Measurements from ENCODE around the gene PTPRQ. TPM values are rescaled to one million over a fixed set of nuclear protein-coding genes. Genes with fewer than 3 reads are reported as not detected.

The PTPRQ gene
- polyA plus RNA-seq, 1 of the 3 experiments (the other 2 are of a cell fraction): 0.46 TPM

DNA sequence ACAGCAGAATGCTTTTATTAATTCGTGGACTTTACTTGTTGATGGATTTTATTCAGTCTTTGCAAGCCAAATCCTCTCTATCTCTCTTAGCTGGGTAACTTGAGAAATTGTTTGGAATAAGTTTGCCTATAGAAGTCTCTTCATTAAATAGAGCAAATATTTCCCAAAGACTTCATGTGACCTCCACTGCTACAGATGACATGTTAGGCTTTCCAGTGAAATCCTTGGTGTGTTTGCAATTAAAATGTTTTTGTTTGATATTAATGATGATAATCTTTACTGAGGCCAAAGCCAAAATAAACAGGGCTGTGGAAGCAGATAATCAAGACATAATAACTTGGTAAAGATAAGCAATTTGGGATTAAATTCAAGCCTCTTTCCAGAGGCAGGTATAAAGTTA, 267.8 kb downstream of the PTPRQ start (continued):
- TF ChIP-seq, protein P1, sequence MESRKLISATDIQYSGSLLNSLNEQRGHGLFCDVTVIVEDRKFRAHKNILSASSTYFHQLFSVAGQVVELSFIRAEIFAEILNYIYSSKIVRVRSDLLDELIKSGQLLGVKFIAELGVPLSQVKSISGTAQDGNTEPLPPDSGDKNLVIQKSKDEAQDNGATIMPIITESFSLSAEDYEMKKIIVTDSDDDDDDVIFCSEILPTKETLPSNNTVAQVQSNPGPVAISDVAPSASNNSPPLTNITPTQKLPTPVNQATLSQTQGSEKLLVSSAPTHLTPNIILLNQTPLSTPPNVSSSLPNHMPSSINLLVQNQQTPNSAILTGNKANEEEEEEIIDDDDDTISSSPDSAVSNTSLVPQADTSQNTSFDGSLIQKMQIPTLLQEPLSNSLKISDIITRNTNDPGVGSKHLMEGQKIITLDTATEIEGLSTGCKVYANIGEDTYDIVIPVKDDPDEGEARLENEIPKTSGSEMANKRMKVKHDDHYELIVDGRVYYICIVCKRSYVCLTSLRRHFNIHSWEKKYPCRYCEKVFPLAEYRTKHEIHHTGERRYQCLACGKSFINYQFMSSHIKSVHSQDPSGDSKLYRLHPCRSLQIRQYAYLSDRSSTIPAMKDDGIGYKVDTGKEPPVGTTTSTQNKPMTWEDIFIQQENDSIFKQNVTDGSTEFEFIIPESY (IDR thresholded peaks at IDR 0.05; ENCODE audit: borderline replicate concordance, low read depth): no peak

DNA sequence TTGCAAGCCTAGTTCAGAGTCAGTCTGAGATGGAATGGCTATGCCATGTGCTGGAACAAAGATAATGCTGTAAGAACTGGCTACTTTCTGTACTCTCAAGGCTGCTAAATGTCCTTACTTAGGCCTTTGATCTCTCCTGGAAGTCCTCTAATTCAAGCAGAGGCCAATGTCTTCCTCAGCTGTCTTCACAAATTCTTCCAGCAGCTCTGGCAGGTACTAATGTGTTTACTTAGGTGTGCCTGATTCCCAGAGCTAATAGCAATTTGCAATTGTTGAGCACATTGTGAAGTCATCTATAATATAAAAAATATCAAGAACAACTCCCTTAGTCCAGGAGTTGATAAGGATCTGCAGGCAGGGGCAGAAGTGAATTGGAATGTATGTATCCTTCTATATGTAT, 268.8 kb downstream of the PTPRQ start:
- no peak for TF ChIP-seq FOXM1 (IDR thresholded peaks at IDR 0.05; ENCODE audit: low read depth)
- TF ChIP-seq, protein P2, sequence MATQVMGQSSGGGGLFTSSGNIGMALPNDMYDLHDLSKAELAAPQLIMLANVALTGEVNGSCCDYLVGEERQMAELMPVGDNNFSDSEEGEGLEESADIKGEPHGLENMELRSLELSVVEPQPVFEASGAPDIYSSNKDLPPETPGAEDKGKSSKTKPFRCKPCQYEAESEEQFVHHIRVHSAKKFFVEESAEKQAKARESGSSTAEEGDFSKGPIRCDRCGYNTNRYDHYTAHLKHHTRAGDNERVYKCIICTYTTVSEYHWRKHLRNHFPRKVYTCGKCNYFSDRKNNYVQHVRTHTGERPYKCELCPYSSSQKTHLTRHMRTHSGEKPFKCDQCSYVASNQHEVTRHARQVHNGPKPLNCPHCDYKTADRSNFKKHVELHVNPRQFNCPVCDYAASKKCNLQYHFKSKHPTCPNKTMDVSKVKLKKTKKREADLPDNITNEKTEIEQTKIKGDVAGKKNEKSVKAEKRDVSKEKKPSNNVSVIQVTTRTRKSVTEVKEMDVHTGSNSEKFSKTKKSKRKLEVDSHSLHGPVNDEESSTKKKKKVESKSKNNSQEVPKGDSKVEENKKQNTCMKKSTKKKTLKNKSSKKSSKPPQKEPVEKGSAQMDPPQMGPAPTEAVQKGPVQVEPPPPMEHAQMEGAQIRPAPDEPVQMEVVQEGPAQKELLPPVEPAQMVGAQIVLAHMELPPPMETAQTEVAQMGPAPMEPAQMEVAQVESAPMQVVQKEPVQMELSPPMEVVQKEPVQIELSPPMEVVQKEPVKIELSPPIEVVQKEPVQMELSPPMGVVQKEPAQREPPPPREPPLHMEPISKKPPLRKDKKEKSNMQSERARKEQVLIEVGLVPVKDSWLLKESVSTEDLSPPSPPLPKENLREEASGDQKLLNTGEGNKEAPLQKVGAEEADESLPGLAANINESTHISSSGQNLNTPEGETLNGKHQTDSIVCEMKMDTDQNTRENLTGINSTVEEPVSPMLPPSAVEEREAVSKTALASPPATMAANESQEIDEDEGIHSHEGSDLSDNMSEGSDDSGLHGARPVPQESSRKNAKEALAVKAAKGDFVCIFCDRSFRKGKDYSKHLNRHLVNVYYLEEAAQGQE (IDR thresholded peaks at IDR 0.05; ENCODE audit: low read depth, low read length): no peak
- TF ChIP-seq MXI1 (IDR thresholded peaks at IDR 0.05; ENCODE audit: low read depth, low read length): no peak
- no peak for TF ChIP-seq PBX3 (IDR thresholded peaks at IDR 0.05)
- TF ChIP-seq RCOR1 (IDR thresholded peaks at IDR 0.05; ENCODE audit: low read length): no peak
- TF ChIP-seq TEAD4 (IDR thresholded peaks at IDR 0.05; ENCODE audit: borderline replicate concordance, insufficient read depth): no peak
- TF ChIP-seq NFIC (IDR thresholded peaks at IDR 0.05; ENCODE audit: borderline replicate concordance): no peak
- TF ChIP-seq, protein P3, sequence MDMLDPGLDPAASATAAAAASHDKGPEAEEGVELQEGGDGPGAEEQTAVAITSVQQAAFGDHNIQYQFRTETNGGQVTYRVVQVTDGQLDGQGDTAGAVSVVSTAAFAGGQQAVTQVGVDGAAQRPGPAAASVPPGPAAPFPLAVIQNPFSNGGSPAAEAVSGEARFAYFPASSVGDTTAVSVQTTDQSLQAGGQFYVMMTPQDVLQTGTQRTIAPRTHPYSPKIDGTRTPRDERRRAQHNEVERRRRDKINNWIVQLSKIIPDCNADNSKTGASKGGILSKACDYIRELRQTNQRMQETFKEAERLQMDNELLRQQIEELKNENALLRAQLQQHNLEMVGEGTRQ (IDR thresholded peaks at IDR 0.05; ENCODE audit: borderline replicate concordance, low read depth, low read length): no peak
- TF ChIP-seq GATA2 (CRISPR knock-in tag; IDR thresholded peaks at IDR 0.05): no peak
- TF ChIP-seq RXRA (IDR thresholded peaks at IDR 0.05; ENCODE audit: borderline replicate concordance, low read depth): no peak
- TF ChIP-seq EP300 (IDR thresholded peaks at IDR 0.05; ENCODE audit: borderline replicate concordance in 1 of 2, low read depth in 1 of 2, low read length in 1 of 2): no peak
- no peak for TF ChIP-seq MAX (IDR thresholded peaks at IDR 0.05; ENCODE audit: low read depth)
- Histone ChIP-seq H3K27ac (ENCODE audit: low read depth in 2 of 2, low read length in 1 of 2) (no peak overlapping the region), H3K4me3 (ENCODE audit: low read depth in 2 of 2, low read length in 1 of 2) (no peak overlapping the region), H3K79me2 (ENCODE audit: insufficient read depth) (no peaks in the 10 kb centered on the region), H4K20me1 (ENCODE audit: insufficient read depth) (no peaks in the 10 kb centered on the region), H3K36me3 (replicated peaks in 1 of 2; ENCODE audit: control insufficient read depth in 1 of 2, insufficient read depth in 2 of 2, low read length in 1 of 2) (no peaks in the 10 kb centered on the region), H3K9me3 (no peaks in the 10 kb centered on the region), H2AFZ (ENCODE audit: low read depth) (no peak overlapping the region), H3K9ac (no peak overlapping the region), H3K27me3 (ENCODE audit: insufficient read depth) (peaks cover 88% of the 10 kb centered on the region), H3K9me2 (no peaks in the 10 kb centered on the region), H3K4me1 (ENCODE audit: control insufficient read depth in 1 of 2, insufficient read depth in 2 of 2, low read depth in 1 of 2, low read length in 1 of 2) (no peaks in the 10 kb centered on the region), H3K4me2 (no peak overlapping the region), H3F3A (replicated peaks; ENCODE audit: insufficient read depth) (no peaks in the 10 kb centered on the region)
- DNase-seq: no peak
- POLR2A ChIA-PET: no interaction called here
- CTCF ChIA-PET: no interaction called here

Measured in SK-N-SH (cell line).